A204.1 (cell line): ENCODE results near the gene DGUOK.
"Not testable (repeated sequence)": the region's sequence is repeated elsewhere in the genome, so short reads cannot be mapped to it uniquely, and the experiment has no call there.

ENCODE experiments used
- FAIRE-seq: peaks from 2 replicates; lab custom pipeline; 2012; peaks lifted over from hg19 to GRCh38; lab: Jason Lieb, UNC

The DGUOK gene

DNA sequence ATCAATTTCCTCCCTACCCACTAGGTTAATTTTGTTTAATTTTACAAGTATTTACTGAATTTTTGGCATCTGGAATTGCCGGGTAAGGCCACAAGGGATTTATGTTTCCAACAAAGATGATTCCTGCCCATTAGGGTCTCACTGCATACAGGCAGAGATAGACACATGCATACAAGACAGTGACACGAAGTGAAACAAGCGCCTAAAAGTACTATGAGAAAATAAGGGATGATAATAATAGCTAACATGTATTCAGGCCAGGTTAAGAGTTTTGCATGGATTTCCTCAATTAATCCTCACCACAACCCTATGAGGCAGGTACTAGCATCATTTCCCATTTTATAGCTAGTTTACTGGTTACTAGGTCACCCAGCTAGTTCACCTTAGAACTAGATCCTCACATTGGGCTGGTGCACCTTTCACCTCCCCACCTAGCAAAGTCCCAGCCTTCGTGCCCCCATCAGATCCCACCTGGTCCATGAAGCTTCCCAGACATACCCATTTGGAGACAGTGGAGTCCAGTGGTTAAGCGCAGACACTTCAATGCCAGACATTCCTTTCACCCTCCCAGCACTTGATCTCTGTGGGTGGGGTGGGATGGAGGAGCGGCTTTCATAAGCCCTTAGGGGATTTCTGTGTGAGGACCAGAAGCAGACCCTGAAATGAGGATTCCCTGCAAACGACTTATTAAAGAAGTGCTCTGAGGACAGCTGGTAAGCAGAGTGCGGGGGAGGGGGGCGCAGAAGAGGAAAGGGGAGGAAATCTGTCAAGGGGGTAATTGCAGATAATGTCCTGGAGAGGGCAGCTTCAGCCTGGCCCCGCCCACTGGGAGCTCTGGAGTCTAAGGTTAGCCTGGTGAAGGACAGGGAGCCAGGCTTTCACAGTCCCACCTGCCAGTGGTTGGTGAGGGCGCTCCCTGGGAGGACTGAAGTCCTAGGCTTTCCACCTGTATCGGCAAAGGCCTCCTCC lies 5.8 kb upstream of the DGUOK start:
- FAIRE-seq: no peak

DNA sequence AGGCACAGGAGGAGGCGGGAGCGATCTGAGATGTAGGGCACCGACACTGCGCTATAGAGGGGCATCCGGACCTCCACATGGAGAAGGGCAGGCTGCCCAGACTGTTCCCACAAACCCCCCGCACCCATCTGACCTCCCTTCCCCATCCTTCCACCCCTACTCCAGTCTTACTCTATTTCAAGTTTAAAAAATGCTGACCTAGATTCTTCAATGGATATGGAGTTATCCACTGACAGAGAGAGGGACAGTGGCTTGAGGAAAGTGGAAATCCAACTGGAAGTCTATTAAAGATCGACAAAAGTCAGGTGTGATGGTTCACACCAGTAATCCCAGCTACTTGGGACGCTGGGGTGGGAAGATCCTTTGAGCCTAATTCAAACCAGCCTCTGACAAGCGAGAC lies 5.1 kb upstream of the DGUOK start:
- FAIRE-seq: no peak

DNA sequence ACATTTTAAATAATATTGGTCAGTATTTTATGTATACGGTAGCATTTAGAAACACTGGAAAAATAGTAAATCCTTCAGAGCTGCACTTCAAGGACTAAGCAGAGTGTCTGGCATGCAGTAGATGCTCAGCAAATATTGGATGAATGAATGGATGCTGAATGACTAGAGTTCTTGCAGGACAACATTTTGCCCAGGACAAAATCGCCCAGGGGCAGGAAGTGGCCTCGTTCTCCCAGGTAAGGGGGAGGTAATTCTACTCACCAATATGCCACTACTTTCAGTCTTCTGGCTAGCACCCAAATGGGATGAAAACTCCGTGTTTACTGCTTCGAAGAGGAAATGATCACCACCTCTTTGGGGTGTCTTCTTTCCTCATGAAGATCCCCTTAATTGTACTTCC lies 4.0 kb upstream of the DGUOK start:
- no peak for FAIRE-seq

DNA sequence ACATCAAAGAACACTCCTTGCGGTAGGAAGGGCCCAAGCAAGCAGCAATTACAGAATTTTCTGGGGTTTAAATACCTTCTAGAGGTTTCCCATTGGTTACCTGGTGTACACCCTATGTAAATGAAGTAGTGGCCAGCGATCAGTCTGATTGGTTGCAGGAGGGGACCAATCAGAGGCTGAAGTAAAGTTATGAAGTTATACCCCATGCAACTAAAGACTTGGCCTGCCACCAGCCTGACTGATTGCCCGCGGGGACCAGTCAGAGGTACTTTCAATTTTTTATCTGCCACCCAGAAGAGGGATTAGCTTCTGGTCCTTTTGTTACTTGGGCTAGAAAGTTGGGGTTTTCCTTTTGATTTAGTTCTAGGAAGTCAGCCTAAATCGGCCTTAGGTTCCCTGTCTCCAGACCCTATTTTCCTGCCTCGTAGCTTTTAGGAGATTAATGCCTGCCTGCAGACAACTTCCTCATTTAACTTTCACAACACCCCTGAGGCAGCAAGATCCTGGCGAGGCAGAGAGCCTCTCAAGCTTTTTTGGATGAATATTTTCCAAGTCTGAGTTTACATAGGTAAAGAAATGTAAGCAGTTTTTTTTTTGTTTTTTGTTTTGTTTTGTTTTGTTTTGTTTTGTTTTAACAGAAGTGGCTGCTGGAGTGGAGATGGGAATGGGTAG lies 1.5 kb upstream of the DGUOK start:
- no peak for FAIRE-seq

DNA sequence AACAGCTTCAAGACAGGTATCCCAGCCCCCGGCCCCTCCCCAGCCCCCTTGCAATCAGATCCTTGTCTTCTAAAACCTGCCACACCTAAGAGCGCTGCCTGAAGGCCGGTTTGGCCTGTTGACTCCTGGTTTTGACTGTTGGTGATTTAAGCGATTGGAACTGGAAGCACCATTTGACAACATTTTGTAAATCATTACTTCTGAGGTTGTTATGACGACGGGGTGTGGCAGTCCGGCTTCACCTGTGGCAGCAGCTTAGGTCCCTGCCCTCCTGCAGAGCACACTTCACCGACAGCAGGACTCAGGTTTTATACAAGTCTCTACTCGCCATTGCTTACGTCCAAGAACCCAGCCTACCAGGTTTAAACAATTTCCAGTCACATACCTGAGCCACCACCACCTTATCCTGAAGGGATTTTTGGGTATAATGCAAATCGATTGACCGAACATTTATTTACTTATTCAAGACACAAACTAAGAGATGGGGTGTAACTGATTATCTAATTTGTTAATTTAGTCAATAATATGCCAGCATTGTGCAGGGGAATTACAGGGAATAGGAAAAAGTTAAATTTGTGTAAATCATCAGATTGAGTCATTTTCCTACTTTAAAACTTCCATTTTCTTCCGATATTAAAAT lies 707 bp upstream of the DGUOK start:
- no peak for FAIRE-seq

DNA sequence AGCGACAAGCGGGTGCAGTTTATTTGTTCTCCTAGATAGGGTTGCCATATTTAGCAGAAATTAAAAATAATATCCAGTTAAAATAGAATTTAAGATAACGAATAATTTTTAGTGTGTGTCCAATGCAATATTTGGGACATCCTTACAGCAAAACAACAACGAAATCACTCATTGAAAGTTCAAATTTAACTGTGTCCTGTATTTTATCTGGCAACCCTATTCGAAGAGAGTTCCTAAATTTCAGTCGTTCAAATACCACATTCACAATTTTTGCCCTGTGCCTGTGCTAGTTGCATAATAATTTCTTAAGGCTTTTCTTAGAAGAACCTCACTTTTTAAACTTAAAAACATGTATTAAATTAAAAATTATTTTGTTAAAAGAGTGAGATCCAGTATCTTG lies 664 bp downstream of the DGUOK start:
- no peak for FAIRE-seq

DNA sequence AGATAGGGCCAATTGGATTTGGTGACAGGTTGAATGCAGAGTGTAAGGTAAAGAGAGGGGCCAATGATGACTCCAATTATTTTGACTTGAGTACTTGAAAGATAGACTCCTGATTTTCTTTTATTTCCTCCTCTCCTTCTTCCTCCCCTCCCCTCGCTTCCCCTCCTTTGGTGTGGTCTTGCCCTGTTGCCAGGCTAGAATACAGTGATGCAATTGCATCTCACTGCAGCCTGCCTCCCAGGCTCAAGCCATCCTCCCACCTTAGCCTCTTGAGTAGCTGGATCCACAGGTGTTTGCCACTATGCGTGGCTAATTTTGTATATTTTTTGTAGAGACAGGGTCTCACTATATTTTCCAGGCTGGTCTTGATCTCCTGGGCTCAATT lies 2.3 kb downstream of the DGUOK start:
- FAIRE-seq: no peak

DNA sequence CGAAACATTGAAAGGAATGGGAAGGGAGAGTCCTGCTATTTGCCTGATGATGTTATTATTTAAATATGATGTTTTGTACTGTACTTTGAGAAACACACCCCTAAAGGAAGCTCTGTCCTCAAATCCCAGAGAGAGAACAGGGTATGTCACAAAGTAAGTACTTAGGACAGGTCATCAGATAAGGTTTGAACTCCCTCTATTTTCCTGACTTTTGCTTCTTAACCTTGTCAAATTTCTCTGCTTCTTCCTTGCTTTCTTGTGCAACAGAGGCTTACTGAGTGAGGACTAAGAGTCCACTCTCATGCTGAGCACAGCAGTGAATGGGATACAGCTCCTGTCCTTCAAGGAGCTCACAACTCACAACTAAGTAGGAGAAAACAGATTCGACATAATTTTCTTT lies 3.7 kb downstream of the DGUOK start:
- FAIRE-seq: no peak

DNA sequence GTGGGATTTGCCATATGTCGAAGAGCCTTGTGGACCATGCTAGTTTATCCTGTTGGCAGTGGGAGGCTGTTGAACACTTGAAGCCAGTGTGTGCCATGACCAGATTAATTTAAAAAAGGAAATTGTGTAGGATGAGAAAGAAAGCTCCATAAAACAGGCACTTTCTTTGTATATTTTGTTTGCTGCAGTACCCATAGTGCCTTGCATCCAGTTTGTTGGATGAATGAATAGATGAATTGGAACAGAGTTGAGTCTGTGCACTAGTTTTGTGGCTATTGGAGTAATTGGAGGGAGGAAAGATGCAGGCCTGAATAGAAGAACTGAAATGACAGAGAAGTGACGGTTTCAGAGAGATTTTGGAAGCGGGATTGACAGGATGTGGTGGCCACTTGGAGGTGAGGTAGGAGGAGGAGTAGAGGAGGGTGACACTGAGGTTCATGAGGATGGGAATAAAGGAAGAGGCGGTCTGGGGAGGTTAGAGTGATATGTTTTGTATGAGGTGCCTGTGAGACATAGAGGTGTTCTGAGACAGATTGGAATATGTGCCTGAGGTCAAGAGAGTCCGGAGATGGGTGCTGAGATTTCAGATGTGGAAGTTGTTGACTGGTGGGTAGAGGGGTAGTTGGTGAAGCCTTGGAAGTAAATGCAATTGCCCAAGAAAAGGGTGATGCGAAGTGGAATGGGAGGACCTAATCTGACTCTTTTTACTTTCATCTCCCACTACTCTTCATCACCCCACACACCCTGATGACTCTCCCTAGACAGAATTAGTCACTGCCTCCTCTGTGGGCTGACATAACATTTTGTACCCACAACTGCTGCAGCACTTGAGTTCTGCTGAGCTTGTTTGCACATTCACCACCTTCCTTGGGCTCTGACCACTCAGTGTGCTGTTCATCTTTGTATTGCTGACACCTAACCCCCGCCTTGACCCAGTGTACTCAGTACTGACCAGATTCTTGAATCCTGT lies 5.1 kb downstream of the DGUOK start:
- no peak for FAIRE-seq

DNA sequence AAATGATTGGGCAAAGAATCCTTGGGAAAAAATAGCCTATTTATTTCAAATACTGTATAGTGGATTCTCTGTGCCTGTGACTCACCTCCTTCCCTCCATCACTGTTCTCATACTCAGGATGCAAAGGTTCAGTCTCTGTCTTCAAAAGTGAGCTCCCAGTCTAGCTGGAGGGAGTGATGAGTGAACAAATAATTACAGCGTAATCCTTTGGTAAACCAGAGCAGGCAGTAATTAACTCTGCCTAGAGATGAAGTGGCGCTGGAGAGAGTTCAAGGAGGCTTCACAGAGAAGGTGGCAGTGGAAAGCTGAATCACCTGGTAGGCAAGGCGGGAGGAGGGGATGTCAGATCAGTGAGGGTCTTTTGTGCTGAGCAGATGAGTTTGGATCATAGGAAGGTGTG lies 6.5 kb downstream of the DGUOK start:
- no peak for FAIRE-seq

DNA sequence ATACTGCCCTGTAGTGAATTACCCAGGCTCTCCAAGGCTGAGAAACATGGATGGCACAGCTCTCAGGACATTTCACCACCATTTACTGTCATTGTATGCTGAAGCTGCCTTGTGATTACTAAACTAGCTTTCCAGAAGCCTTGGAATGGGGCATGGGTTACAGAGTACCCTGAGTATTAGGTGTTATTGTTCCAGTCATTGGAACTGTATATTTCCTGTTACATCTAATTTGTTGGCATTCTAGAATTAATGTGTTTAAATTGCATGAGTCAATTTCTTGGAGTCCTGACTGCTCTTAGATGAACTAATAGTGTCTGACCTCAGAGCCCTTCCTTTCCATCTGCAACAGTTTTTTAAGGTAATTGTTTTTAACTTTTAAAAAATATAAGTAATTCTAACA lies 9.0 kb downstream of the DGUOK start:
- no peak for FAIRE-seq

DNA sequence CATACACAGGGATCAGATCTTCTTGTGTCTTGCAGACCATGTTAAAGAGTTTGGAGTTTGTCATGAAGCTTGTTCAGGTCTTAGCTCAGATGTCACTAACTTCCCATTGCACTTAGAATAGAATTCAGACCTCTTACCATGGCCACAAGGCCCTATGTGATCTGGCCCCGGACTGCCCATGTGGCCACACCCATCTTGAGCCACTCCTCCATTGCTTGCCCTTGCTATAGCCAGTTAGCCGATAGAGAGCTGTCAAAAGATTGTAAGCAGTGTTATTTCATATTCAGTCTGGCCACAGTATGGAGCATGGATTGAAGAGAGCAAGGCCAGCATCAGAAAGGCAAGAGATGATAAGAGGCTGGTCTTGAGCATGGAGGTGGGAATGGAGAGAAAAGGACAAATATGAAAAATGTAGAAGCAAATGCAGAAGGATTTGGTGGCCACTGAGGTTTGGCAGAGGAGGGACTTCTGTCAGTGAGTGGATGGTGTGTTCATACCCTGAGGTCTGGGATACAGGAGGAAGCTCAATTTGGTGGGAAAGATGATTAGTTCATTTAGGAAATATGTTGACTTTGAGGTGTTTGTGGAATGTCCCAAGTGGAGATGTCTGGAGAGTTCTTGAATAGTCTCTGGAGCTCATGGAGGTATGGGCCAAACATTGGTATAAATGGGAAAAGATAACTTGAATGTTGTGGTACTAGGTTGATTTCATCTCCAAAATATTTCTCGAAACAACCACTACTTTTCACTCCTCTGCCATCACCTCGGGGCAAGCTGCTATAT lies 10.6 kb downstream of the DGUOK start:
- no peak for FAIRE-seq

DNA sequence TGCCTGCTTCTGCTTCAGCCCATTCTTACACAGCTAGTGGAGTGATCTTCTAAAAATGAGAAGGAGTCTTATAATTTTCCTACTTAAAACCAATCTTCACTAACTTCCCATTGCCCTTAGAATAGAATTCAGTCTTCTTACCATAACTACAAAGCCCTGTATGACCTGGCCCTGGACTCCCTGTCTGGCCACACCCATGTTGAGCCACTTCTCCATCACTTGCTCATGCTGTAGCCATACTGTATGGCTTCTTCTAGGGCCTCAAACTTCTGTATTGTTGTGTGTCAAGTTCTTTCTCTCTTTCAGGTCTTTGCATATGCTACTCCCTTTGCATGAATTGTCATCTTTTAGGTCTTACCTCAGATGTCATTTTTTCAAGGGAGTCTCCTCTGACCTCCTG lies 11.2 kb downstream of the DGUOK start:
- no peak for FAIRE-seq

DNA sequence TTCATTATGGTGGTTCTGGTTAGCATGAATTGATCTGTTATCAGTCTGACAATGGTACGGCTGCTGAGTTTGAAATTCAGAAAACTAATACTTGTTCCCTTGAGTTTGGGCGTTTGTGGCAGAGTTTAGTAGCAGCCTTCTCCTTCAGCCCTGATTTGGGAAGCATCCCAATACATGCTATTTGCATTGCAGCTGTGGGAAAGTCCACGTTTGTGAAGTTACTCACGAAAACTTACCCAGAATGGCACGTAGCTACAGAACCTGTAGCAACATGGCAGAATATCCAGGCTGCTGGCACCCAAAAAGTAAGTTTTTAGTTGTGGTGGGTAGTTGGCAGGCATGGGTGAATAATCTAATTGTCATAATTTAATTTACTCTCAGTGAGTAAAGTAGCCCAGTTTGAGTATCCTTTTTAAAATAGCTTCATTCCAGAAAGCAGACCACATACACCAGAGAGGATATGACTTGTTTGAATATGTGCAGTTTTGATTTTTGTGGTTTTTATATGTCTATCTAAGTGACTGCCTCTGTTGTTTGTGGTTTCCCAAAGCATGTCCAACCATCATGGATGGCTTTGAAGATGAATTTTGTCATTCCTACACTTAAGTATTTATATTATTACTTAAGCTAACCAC lies 12.2 kb downstream of the DGUOK start:
- FAIRE-seq: no peak

DNA sequence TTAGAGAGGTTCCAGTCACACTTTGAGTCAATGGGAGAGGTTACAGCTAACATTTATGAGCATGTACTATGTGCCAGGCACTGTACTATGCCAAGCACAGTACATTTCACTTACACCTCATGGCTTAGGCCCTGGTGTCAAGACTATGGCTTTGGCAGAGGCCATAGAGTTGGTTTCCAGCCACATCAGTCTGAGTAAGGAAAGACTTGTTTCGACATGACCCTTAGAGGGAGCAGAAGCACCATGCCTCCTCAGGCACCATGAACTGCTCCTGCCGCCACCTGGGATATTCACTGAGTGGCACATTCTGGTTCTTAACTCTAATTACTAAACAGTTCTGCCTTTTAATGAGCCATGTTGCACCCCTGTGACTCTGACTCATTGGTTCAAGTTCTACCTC lies 12.7 kb downstream of the DGUOK start:
- FAIRE-seq: no peak

DNA sequence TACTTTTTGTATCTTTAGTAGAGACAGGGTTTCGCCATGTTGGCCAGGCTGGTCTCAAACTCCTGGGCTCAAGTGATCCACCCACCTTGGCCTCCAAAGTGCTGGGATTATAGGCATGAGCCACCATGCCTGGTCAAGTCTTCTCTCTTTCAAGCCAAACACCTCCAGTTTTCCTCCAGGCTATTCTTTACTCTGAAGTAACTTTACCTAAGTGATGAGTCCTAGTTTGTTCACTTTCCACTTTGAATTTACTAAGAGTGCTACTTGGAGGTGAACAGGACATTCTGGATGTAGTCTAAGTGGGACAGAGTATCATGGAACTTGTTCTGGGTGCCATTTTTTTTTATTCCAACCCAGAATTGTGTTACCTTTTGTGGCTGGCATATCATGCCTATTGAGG lies 13.4 kb downstream of the DGUOK start:
- FAIRE-seq: not testable (repeated sequence)

DNA sequence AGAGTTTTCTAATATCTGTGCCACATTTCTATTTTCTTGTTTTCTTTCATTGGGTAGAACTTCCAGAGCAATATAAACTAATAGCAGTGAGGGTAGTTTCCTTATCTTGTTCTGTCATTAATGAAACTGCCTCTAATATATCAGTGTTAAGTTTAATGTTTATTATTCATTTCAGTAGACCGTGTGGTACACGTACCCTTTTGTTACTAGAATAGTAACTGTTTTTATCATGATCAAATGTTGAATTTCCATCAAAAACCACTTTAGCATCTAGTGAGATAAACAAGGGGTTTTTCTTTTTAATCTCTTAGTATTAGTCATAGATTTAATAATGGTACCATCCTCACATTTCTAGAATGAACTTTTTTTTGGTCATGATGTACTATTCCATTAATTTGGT lies 16.0 kb downstream of the DGUOK start:
- no peak for FAIRE-seq

DNA sequence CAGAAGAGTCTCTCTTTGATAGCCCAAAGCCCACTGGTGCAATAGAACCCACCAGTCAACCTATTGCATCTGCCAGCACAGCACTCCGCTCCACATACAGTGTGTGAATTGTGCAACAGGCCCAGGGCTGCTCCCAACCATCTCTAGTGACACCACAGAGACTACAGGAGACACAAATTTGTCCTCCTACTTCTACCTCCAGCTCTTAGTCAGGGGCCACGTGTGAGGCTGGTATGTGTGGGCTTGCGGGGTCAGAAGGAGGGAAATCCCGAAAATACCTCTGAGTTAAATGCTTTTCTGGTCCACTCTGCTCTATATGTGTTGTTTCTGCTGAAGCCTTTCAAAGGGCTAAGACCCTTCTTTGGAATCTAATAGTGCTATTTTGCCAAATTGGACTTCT lies 18.0 kb downstream of the DGUOK start:
- FAIRE-seq: no peak

DNA sequence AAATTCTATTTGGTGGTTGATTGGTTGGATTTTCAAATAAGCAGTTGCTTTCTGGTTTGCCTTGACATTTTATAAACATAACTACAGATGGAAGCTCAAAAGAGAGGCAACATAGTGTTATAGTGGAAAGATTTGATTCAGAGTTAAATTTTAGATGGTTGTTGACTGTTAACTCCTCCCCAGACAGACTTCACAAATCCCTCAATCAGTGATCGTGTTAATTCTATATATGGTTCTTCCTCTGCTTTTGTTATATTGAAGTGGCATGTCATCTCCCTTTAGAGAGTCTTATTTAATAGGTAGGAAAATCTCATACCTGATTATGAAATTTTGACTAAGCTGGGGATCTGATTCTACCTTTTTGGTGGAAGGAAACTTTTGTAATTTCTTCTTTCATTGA lies 19.5 kb downstream of the DGUOK start:
- FAIRE-seq: no peak

DNA sequence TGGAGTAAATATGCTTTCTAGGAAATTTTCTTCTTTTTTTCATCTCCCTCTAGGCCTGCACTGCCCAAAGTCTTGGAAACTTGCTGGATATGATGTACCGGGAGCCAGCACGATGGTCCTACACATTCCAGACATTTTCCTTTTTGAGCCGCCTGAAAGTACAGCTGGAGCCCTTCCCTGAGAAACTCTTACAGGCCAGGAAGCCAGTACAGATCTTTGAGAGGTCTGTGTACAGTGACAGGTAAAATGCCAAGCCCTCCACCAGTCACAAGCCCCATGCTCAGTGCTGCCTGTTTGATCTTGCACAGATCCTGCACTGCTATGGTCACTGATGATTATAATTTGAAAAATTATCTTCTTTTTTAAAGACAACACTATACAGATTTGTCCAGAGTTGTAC lies 20.0 kb downstream of the DGUOK start:
- FAIRE-seq: no peak
